Measurements from ENCODE around the gene SNRNP27.
"Not testable (repeated sequence)": the region's sequence is repeated elsewhere in the genome, so short reads cannot be mapped to it uniquely, and the experiment has no call there.

The SNRNP27 gene, protein sequence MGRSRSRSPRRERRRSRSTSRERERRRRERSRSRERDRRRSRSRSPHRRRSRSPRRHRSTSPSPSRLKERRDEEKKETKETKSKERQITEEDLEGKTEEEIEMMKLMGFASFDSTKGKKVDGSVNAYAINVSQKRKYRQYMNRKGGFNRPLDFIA

GRCh38 chr2:69893684-69894551 lies at the start of gene SNRNP27:
Gene SNRNP27, plus strand, starts transcription at chr2:69893956. Its CDS starts 29 bp downstream, at chr2:69893985.
- peak; percentile 62 for DNase-seq (ENCODE audit: low read depth)

DNA sequence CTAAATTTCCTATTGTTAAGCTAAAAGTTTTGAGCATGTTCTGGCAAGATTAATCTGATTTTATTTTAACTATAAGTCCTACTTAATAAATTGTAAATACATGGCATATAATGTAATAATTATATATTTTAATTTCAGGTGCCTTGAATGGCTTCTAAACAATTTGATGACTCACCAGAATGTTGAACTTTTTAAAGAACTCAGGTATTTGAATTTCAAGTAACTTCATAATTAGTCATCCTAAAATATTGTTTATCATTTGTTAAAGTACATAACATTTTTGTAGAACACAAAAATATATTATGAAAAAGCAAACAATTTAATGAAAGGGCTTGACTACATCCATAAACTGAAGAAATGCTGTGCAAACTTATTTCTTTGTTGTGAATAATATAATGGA lies 49.8 kb upstream of the SNRNP27 start:
- DNase-seq (ENCODE audit: low read depth): no peak

- no peak for DNase-seq (ENCODE audit: low read depth)
Observed at GRCh38 chr2:69844560-69844959, 49.2 kb upstream of the SNRNP27 start.

DNA sequence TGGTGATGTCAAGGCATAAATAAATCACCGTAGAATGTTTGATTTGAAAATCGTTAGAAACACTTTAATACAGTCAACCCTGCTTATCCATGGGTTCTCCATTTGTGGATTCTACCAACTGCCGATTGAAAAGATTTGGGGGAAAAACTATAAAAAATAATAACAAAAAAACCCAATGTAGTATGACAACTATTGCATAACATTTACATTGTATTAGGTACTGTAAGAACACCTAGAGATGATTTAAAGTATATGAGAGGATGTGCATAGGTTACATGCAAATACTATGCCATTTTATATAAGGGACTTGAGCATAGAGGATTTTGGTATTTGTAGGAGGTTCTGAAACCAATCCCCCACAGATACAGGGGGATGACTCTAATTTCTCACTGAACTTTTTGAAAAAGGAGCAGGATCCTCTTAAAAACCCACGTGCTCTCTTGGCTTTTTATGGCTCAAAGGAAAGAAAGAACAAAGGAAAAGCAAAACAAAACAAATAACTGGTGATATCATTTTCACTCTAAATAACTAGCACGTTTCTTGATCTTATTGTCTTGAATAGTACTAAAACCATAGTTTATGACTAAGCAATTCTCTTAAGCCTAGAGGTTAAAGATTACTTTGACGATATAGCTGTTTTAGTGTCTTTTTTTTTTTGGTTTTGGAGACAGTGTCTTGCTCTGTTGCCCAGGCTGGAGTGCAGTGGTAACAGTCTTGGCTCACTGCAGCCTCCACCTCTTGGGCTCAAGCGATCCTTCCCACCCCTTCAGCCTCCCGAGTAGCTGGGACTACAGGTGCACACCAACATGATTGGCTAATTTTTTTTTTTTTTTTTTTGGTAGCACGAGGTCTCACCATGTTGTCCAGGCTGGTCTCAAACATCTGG lies 47.3 kb upstream of the SNRNP27 start:
- DNase-seq (ENCODE audit: low read depth): no peak

- no peak for DNase-seq (ENCODE audit: low read depth)
Observed at GRCh38 chr2:69847068-69847828, 46.5 kb upstream of the SNRNP27 start.

GRCh38 chr2:69848186-69848790 lies 45.5 kb upstream of the SNRNP27 start:
- no peak for DNase-seq (ENCODE audit: low read depth)

GRCh38 chr2:69858261-69858660 lies 35.5 kb upstream of the SNRNP27 start:
- DNase-seq (ENCODE audit: low read depth): no peak

DNA sequence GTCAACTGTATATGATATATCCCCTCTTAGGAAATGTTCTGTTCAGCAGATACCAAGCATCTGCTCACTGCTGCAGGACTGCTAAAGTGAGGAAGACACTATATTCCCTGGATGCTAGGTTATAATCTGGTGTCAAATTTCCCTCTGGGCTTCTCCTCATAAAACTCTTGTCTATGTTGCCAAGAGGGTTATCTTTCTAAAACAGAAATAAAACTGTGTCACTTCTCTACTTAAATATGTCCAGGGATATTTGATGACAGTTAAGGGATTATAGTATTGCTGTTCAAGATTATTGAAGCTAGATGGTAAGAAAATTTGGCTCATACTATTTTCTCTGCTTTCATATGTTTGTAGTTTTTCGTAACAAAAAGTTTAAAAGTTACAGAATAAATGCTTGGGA lies 30.5 kb upstream of the SNRNP27 start:
- DNase-seq (ENCODE audit: low read depth): no peak

DNA sequence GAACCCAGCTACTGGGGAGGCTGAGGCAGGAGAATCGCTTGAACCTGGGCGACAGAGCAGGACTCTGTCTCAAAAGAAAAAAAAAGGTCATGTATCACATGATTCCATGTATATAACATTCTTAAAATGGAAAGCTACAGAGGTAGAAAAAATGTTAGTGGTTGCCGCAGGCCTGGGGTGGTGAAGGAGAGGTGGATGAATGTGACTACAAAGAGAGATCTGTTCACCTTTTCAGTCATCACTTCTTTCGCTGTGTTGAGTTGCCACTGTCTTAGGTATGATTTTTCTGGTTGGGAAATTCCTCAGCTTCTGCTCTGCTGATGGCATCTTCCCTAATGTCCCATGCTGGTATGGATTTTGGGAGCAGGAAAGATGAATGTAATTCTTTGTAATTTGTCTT lies 5.3 kb upstream of the SNRNP27 start:
- no peak for DNase-seq (ENCODE audit: low read depth)

- DNase-seq (ENCODE audit: low read depth): no peak
Observed at GRCh38 chr2:69889302-69889701, 4.5 kb upstream of the SNRNP27 start.

DNA sequence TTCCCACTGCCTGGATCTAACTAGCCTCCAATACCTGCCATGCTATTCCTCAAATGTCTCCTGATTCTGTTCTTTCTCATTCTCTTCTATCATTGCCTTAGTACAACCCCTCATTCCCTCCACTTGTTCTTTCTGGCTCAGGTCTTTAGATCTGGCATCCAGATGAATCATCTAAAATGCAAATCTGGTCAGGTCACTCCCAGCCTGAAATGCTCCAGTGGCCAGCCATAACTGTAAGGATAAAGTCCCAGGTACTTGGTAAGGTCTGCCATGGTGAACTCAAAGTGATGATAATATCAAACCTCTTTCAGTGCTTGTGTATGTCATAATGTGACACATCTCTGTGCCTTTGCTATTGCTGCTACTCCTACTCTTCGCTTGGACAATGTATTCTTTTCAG lies 2.9 kb upstream of the SNRNP27 start:
- no peak for DNase-seq (ENCODE audit: low read depth)

- not testable (repeated sequence) for DNase-seq (ENCODE audit: low read depth)
Observed at GRCh38 chr2:69892838-69893424, 825 bp upstream of the SNRNP27 start.

- not testable (repeated sequence) for DNase-seq (ENCODE audit: low read depth)
Observed at GRCh38 chr2:69894737-69895136, 981 bp downstream of the SNRNP27 start.

GRCh38 chr2:69902213-69902922 lies 8.6 kb downstream of the SNRNP27 start:
- DNase-seq (ENCODE audit: low read depth): no peak

- DNase-seq (ENCODE audit: low read depth): no peak
Observed at GRCh38 chr2:69907216-69907615, 13.5 kb downstream of the SNRNP27 start.

DNA sequence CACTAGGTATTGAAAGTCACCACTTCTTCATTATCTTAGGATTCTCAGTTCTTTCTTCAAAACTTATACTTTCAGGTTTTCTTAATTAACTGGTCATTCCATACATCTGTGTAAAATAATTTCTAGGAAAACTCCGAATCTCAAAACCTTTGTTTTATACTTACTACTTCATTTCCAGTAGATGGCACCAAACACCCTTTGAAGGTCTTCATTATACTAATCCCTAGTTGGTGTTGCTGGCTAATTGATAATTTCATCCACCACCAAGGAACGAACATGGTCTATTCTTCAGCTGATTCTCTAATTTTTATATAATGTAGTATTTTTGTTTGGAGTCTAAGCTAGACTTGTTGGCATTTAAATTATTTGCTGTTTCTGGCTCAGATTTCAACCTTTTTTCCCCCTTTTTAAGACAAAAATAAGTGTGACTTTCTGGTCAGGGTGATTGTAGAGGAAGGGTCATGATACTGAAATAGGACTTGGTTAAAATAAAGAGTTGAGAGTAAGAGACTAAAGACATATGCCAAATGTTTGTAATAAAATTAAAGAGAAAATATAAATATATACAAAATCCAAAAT lies 18.3 kb downstream of the SNRNP27 start:
- DNase-seq (ENCODE audit: low read depth): no peak

GRCh38 chr2:69914164-69914949 lies 20.6 kb downstream of the SNRNP27 start:
- DNase-seq (ENCODE audit: low read depth): no peak

DNA sequence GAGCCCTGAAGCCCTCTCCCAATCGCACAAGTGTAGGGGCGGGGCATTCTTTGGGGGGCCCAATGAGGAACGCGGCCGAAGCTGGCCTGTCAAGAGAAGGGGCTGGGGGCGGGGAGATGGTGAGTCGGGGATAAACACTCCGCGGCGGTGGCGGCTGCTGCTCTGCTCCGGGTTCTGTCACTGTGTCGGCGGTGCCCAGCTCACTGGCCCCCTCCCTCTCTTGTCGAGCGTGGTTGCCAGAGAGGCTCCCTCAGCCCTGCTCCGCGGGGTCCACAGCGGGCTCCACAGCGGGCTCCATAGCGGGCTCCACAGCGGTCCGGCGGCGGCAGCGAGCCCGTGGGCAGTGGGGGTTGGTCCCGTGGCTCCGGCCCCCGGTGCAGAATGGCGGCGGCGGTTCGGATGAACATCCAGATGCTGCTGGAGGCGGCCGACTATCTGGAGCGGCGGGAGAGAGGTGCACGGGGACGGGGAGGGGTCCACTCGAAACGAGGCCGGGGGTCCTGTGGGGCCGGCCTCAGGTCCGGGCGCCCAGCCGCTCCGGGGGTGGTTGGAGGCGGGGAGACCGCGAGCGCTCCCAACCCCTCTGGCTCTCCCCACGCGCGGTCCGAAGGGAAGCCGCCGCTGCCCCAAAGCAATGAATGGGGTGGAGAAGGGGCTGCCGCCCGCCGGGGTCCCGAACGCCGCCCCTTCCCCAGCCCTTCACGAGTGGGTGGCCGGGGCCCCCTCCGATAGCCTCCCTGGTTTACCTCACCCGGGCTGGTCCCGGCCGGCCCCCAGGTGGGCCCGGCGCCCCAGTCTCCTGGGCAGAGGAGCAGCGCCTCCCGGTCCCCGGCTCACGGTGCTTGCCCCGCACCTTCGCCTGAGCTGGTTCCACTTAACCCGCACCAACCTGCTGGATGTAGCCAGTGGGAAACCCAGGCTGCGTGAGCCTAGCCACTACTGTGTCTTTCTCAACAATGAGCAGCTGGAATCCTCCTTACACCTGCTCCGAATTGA lies 21.5 kb downstream of the SNRNP27 start, which contains the start of gene MXD1:
TSS of gene MXD1 (plus strand) at position 160 of the 996 bp plus-strand sequence. CDS start at position 382, 222 bp downstream.
- peak; percentile 95 for DNase-seq (ENCODE audit: low read depth)

Measured in stimulated activated CD8-positive, alpha-beta memory T cell treated with anti-CD3 and anti-CD28 coated beads, Interleukin-15, amount 100 ng/mL, for 24 hours (primary cell).